HUES48 (cell line): ENCODE results near the gene GAL3ST3.
"Not testable (repeated sequence)": the region's sequence is repeated elsewhere in the genome, so short reads cannot be mapped to it uniquely, and the experiment has no call there.

ENCODE experiments used
- H3K27ac ChIP-seq: one replicate; pipeline ENCODE4 v1.7.0; 2013; ENCODE audit warnings: low read depth, low read length, inconsistent platforms
- H3K27me3 ChIP-seq: 2 replicates; pipeline ENCODE4 v1.6.1; 2013; ENCODE audit warnings: mild to moderate bottlenecking, low read length; ENCODE audit not compliant: control insufficient read depth, insufficient read depth
- H3K36me3 ChIP-seq: 2 replicates; pipeline ENCODE4 v1.6.1; 2013; ENCODE audit warnings: low read length; ENCODE audit not compliant: control insufficient read depth, insufficient read depth
- H3K4me1 ChIP-seq: 2 replicates; pipeline ENCODE4 v1.6.1; 2013; ENCODE audit warnings: mild to moderate bottlenecking, low read length; ENCODE audit not compliant: control insufficient read depth, insufficient read depth
- H3K4me3 ChIP-seq: 2 replicates; pipeline ENCODE4 v1.5.1; 2013; ENCODE audit warnings: mild to moderate bottlenecking, low read depth, low read length
- H3K9ac ChIP-seq: 2 replicates; pipeline ENCODE4 v1.6.1; 2013; ENCODE audit warnings: mild to moderate bottlenecking, low read depth, low read length, moderate library complexity
- H3K9me3 ChIP-seq: 2 replicates; pipeline ENCODE4 v1.6.1; 2013; ENCODE audit warnings: low read length; ENCODE audit not compliant: control insufficient read depth, insufficient read depth

Gene GAL3ST3

GRCh38 chr11:66048547-66049323 lies at the start of gene GAL3ST3:
GAL3ST3 (minus strand) TSS chr11:66049161; CDS start chr11:66045415, 3,746 bp downstream.
- H3K9me3 ChIP-seq: no peaks in the 10 kb centered on the region
- peaks cover 27% of the 10 kb centered on the region for H3K4me1 ChIP-seq
- peaks cover 22% of the 10 kb centered on the region for H3K36me3 ChIP-seq
- H3K9ac ChIP-seq: no peak within 1 kb of the TSS
- H3K27me3 ChIP-seq: no peaks in the 10 kb centered on the region
- H3K4me3 ChIP-seq: peak within 1 kb of the TSS; percentile 74
- H3K27ac ChIP-seq: peak within 1 kb of the TSS; percentile 15

- H3K27me3 ChIP-seq, H3K4me1 ChIP-seq, H3K36me3 ChIP-seq, H3K4me3 ChIP-seq, H3K27ac ChIP-seq, H3K9ac ChIP-seq, H3K9me3 ChIP-seq: not testable (repeated sequence)
These were observed 43.2 kb upstream of the GAL3ST3 start for GRCh38 chr11:66092125-66092524.

GRCh38 chr11:66090288-66090687 lies 41.3 kb upstream of the GAL3ST3 start:
- Histone ChIP-seq H3K27me3 (no peaks in the 10 kb centered on the region), H3K27ac (no peak overlapping the region), H3K4me3 (no peak overlapping the region), H3K36me3 (no peaks in the 10 kb centered on the region), H3K9ac (no peak overlapping the region), H3K9me3 (no peaks in the 10 kb centered on the region), H3K4me1 (no peaks in the 10 kb centered on the region)

- Histone ChIP-seq H3K27ac (no peak overlapping the region), H3K9me3 (no peaks in the 10 kb centered on the region), H3K9ac (no peak overlapping the region), H3K4me3 (no peak overlapping the region), H3K4me1 (no peaks in the 10 kb centered on the region), H3K27me3 (no peaks in the 10 kb centered on the region), H3K36me3 (no peaks in the 10 kb centered on the region)
These were observed 40.1 kb upstream of the GAL3ST3 start for GRCh38 chr11:66089067-66089466.

GRCh38 chr11:66087148-66087908 lies 38.4 kb upstream of the GAL3ST3 start:
- H3K27ac ChIP-seq: no peak overlapping the region
- no peak overlapping the region for H3K9ac ChIP-seq
- H3K36me3 ChIP-seq: no peaks in the 10 kb centered on the region
- no peaks in the 10 kb centered on the region for H3K27me3 ChIP-seq
- no peak overlapping the region for H3K4me3 ChIP-seq
- no peaks in the 10 kb centered on the region for H3K9me3 ChIP-seq
- H3K4me1 ChIP-seq: no peaks in the 10 kb centered on the region

- H3K9ac ChIP-seq: no peak overlapping the region
- H3K4me3 ChIP-seq: no peak overlapping the region
- no peaks in the 10 kb centered on the region for H3K4me1 ChIP-seq
These were observed 36.0 kb upstream of the GAL3ST3 start for GRCh38 chr11:66084821-66085475.

GRCh38 chr11:66083767-66084166 lies 34.8 kb upstream of the GAL3ST3 start:
- no peaks in the 10 kb centered on the region for H3K4me1 ChIP-seq
- H3K27ac ChIP-seq: no peak overlapping the region

More at GRCh38 chr11:66084821-66085475, 36.0 kb upstream of the GAL3ST3 start:
- Histone ChIP-seq H3K27me3 (no peaks in the 10 kb centered on the region), H3K27ac (no peak overlapping the region), H3K9me3 (no peaks in the 10 kb centered on the region), H3K36me3 (no peaks in the 10 kb centered on the region)

GRCh38 chr11:66082946-66083698 lies 34.2 kb upstream of the GAL3ST3 start:
- Histone ChIP-seq H3K4me1 (no peaks in the 10 kb centered on the region), H3K27me3 (no peaks in the 10 kb centered on the region), H3K9me3 (no peaks in the 10 kb centered on the region), H3K4me3 (no peak overlapping the region), H3K36me3 (no peaks in the 10 kb centered on the region), H3K9ac (no peak overlapping the region), H3K27ac (no peak overlapping the region)

More at GRCh38 chr11:66083767-66084166, 34.8 kb upstream of the GAL3ST3 start:
- no peaks in the 10 kb centered on the region for H3K36me3 ChIP-seq
- no peak overlapping the region for H3K9ac ChIP-seq
- H3K9me3 ChIP-seq: no peaks in the 10 kb centered on the region
- no peak overlapping the region for H3K4me3 ChIP-seq
- no peaks in the 10 kb centered on the region for H3K27me3 ChIP-seq

GRCh38 chr11:66081505-66081904 lies 32.5 kb upstream of the GAL3ST3 start:
- Histone ChIP-seq H3K36me3 (no peaks in the 10 kb centered on the region), H3K4me3 (no peak overlapping the region), H3K4me1 (no peaks in the 10 kb centered on the region), H3K27me3 (no peaks in the 10 kb centered on the region), H3K27ac (no peak overlapping the region), H3K9me3 (no peaks in the 10 kb centered on the region), H3K9ac (no peak overlapping the region)

GRCh38 chr11:66080055-66080817 lies 31.3 kb upstream of the GAL3ST3 start:
- Histone ChIP-seq H3K27me3 (no peaks in the 10 kb centered on the region), H3K4me1 (no peaks in the 10 kb centered on the region), H3K4me3 (no peak overlapping the region), H3K27ac (no peak overlapping the region), H3K36me3 (no peaks in the 10 kb centered on the region), H3K9ac (no peak overlapping the region), H3K9me3 (no peaks in the 10 kb centered on the region)
